Uterus (tissue), 4 donors: Measurements from ENCODE around the gene CBARP. TPM values are rescaled to one million over a fixed set of nuclear protein-coding genes. Genes with fewer than 3 reads are reported as not detected.

Source experiments
- DNase-seq, 2 donors: peaks; one replicate each; pipeline ENCODE4 v3.0.0-alpha.2; 2019 to 2020
- H3K27ac ChIP-seq, 2 donors: fragments of 200-600 bp; sonication (generic); 1 replicate in 1 of 2; 2 replicates in 1 of 2; pipeline ENCODE4 v1.5.1; 2016 to 2018
- H3K27me3 ChIP-seq, 2 donors: fragments of 200-600 bp; sonication (generic); one replicate each; pipeline ENCODE4 v1.5.1; 2018 to 2019; ENCODE audit warnings: control low read depth in 1 of 2
- H3K36me3 ChIP-seq, 2 donors: fragments of 200-600 bp; sonication (generic); one replicate each; pipeline ENCODE4 v1.5.1; 2019; ENCODE audit warnings: control low read depth in 1 of 2
- H3K4me1 ChIP-seq, 2 donors: fragments of 200-600 bp; sonication (generic); one replicate each; pipeline ENCODE4 v1.5.1; 2018 to 2019; ENCODE audit warnings: control low read depth in 1 of 2
- H3K4me3 ChIP-seq, 2 donors: fragments of 200-600 bp; sonication (generic); 1 replicate in 1 of 2; 2 replicates in 1 of 2; pipeline ENCODE4 v1.5.1; 2018 to 2019; ENCODE audit warnings: mild to moderate bottlenecking in 1 of 2
- H3K9me3 ChIP-seq, 2 donors: fragments of 200-600 bp; sonication (generic); one replicate each; pipeline ENCODE4 v1.5.1; 2019; ENCODE audit warnings: control low read depth in 1 of 2
- POLR2A ChIP-seq, 2 donors: fragments of 450-650 bp; IDR thresholded peaks; one replicate each; pipeline ENCODE4 v1.6.1; 2016; ENCODE audit warnings: antibody characterized with exemption in 2 of 2, mild to moderate bottlenecking in 1 of 2, moderate library complexity in 1 of 2
- intact Hi-C: fragments of 100-400 bp; cut with DNase I; formaldehyde crosslinking; loops from one replicate; pipeline ENCODE4 v1.15.1; 2023; ENCODE audit warnings: low total_unique reads
- total RNA-seq, 4 donors: library from RNA; depleted of rRNA in 3 of 4; stranded (reverse); fragments of >200 nt in 3 of 4; gene quantifications; one replicate each; pipeline versions ENCODE4 v1.1.0 to v1.2.4, GENCODE V29; 2014 to 2023
- TF ChIP-seq, protein P1 (sequence below), 4 experiments: fragments of 200-600 bp in 2 of 4; fragments of 450-650 bp in 2 of 4; sonication (generic) in 2 of 4; IDR thresholded peaks; one replicate each; pipeline ENCODE4 v1.5.1; 2016 to 2019; ENCODE audit warnings: antibody characterized with exemption in 4 of 4, mild to moderate bottlenecking in 2 of 4, moderate library complexity in 1 of 4
- donor health status: DM: yes; HTN: yes; CAD: no.

CBARP gene
- total RNA-seq, 4 donors from 2014 or later, result 0.26 to 1.5 (median 1.0) TPM; not detected in 1

DNA sequence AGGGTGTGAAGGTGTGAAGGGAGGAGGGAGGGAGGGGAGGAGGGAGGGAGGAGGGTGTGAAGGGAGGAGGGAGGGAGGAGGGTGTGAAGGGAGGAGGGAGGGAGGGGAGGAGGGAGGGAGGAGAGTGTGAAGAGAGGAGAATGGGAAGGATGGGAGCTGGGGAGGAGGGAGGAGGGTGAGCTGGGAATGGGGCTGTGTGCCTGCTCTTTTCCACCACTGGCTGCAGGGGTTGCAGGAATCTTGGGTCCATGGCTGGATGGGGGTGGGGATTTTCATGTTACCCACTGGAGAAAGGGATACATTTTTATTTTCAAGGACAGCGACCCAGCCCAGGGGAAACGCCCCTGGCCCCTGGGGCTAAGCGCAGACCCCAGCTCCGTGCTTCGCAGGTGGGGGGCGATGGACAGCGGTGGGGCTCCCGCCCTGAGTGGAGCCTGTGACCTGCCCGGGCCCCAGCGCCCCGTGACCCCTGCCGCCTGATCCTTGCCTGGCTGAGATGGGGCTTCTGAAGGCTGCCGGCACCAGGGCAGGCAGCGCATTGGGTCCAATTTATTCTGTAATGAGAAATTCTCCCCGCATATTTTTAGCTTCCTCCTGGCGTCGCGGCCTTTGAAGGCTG, 44.9 kb upstream of the CBARP start:
- Histone ChIP-seq H3K9me3 (no peaks in the 10 kb centered on the region), H3K4me1 (peaks cover 0 to 5% of the 10 kb centered on the region in 2 donors), H3K36me3 (no peaks in the 10 kb centered on the region), H3K27me3 (peaks cover 22 to 28% of the 10 kb centered on the region in 2 donors), H3K27ac (no peak overlapping the region), H3K4me3 (no peak overlapping the region)
- TF ChIP-seq, protein P1, sequence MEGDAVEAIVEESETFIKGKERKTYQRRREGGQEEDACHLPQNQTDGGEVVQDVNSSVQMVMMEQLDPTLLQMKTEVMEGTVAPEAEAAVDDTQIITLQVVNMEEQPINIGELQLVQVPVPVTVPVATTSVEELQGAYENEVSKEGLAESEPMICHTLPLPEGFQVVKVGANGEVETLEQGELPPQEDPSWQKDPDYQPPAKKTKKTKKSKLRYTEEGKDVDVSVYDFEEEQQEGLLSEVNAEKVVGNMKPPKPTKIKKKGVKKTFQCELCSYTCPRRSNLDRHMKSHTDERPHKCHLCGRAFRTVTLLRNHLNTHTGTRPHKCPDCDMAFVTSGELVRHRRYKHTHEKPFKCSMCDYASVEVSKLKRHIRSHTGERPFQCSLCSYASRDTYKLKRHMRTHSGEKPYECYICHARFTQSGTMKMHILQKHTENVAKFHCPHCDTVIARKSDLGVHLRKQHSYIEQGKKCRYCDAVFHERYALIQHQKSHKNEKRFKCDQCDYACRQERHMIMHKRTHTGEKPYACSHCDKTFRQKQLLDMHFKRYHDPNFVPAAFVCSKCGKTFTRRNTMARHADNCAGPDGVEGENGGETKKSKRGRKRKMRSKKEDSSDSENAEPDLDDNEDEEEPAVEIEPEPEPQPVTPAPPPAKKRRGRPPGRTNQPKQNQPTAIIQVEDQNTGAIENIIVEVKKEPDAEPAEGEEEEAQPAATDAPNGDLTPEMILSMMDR (IDR thresholded peaks at IDR 0.05), result no peak
- TF ChIP-seq POLR2A (IDR thresholded peaks at IDR 0.05), result no peak
- intact Hi-C loops, result no loop called here
- DNase-seq, result no peak

DNA sequence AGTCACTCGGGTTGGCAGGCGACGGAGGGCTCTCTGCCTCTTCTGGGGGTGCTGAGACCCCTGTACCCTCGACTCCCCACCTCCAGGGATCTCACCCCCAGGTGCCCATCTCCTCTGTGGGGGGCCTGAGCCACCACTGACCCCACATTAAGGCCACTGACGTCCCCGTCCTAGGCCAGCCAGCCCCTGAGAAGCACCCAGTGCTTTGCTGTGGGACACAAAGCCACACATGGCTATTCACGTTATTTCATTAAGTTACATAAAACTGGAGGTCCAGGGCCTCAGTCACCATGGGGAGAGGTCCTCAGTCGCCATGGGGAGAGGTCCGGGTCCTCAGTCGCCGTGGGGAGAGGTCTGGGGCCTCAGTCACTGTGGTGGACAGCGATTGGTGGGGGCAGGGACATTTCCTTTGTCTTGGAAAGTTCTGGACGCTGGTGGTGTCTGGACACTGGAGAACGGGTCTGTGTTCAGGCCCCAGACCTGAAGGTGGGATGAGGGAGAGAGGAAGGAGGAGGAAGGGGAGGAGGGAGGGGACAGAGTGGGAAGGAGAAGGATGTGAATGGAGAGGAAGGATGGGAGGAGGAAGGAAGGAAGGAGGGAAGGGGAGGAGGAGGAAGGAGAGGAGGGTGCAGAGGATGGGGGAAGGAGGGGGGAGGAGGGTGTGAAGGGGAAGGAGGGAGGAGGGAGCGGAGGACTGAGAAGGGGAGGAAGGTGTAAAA, 43.9 kb upstream of the CBARP start:
- Histone ChIP-seq H3K9me3 (no peaks in the 10 kb centered on the region), H3K4me3 (no peak overlapping the region), H3K27me3 (peaks cover 14 to 21% of the 10 kb centered on the region in 2 donors), H3K4me1 (peaks cover 0 to 6% of the 10 kb centered on the region in 2 donors), H3K27ac (no peak overlapping the region), H3K36me3 (no peaks in the 10 kb centered on the region)
- no peak for TF ChIP-seq POLR2A (IDR thresholded peaks at IDR 0.05)
- TF ChIP-seq, protein P1 (IDR thresholded peaks at IDR 0.05), result no peak
- no peak for DNase-seq
- intact Hi-C loops, result no loop called here

DNA sequence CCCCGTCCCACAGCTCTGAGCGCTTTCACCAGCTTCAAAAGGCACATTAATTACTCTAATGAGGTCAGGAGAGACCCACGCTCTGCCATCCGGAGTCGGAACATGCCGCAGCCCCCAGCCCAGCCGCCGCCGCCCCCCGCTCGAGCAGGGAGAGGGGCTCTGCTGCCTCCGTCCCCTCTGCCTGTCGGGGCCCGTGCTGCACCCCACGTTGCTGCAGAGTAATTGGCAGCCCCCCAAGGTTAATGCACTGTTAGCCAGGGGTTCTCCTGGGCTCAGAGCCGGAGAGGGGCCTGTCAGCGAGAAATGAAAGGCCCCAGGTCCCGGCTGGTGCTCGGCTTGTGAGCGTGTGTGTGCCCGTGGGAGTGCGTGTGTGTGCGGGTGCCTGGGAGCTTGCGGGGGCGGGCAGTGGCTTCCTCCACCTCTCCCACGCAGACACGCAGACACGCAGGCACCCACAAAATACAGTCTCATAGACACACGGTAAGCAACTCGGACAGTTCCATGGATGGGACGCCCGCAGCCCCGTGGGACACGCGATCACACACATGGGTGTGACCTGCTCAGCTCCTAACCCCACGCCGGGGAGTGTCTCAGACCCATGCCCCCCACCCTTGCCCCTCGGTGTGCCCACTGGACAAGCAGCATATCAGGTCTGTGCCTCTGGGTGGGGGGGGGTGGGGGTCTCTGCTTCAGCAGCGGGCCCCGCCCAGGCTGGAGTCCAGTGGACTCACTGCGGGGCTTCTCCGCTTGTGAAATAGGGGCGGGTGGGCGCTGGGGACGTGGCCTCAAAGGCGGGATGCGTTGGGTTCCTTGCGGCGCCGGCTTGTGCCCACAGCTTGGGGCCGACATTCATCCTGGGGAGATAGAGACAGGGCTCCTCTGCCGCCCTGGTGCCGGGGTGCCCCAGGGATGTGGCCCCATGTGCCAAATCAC, 43.1 kb upstream of the CBARP start:
- TF ChIP-seq, protein P1 (IDR thresholded peaks at IDR 0.05), result no peak
- TF ChIP-seq POLR2A (IDR thresholded peaks at IDR 0.05), result no peak
- Histone ChIP-seq H3K9me3 (no peaks in the 10 kb centered on the region), H3K27me3 (peaks cover 10 to 18% of the 10 kb centered on the region in 2 donors), H3K4me3 (no peak overlapping the region), H3K4me1 (peaks cover 0 to 7% of the 10 kb centered on the region in 2 donors), H3K27ac (no peak overlapping the region), H3K36me3 (no peaks in the 10 kb centered on the region)
- no peak for DNase-seq
- intact Hi-C loops, result no loop called here

DNA sequence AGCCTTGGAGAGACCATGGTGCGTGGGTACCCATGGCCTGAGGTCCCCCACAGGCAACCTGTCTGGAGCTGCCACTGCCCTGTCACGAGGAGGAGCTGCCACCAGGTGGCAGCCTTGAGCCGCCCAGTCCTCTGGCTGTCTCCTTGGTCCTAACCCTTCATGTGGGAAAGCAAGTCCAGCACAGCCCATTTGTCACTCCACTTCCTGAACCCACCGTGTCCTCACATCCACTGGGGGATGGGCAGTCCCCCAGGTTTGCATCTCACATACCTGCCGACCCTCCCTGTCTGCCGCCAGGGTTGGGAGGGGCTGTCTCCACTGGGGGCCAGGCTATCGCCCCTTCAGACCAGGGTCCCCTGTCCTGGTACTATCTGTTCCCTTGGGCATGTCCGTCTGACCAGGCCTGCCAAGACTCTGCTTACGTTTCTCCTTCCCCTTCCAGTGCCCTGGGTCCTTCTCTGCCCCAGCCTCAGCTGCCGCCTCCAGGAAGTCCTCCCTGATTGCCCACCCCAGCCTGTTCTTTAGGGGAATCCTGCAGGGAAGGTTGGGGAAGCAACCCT, 42.1 kb upstream of the CBARP start:
- no peaks in the 10 kb centered on the region for H3K9me3 ChIP-seq
- H3K36me3 ChIP-seq, result no peaks in the 10 kb centered on the region
- no peak overlapping the region for H3K4me3 ChIP-seq
- H3K27me3 ChIP-seq, result peaks cover 10 to 11% of the 10 kb centered on the region in 2 donors
- intact Hi-C loops, result no loop called here
- peaks cover 0 to 11% of the 10 kb centered on the region in 2 donors for H3K4me1 ChIP-seq
- peak; percentile 80 to 84 for DNase-seq
- no peak for TF ChIP-seq POLR2A (IDR thresholded peaks at IDR 0.05)
- TF ChIP-seq, protein P1 (IDR thresholded peaks at IDR 0.05), result peak; percentile 90 to 93 (median 92)
- no peak overlapping the region for H3K27ac ChIP-seq
